Kidney (tissue), 14 donors: ENCODE data around the gene CDH2. TPM values are rescaled to one million over a fixed set of nuclear protein-coding genes. Genes with fewer than 3 reads are reported as not detected.
"Not testable (repeated sequence)": the region's sequence is repeated elsewhere in the genome, so short reads cannot be mapped to it uniquely, and the experiment has no call there.

Source experiments
- DNase-seq, 5 donors: peaks; one replicate each; pipeline ENCODE4 v3.0.0-alpha.2; 2013 to 2020
- FAIRE-seq: peaks from 2 replicates; lab custom pipeline; 2012; peaks lifted over from hg19 to GRCh38; lab: Jason Lieb, UNC
- H3K27ac ChIP-seq, 2 donors: one replicate each; pipeline ENCODE4 v1.7.0; 2013; ENCODE audit warnings: low read depth in 2 of 2, low read length in 2 of 2, inconsistent platforms in 1 of 2
- H3K27me3 ChIP-seq: one replicate; pipeline ENCODE4 v1.7.1; 2013; ENCODE audit warnings: low read length, inconsistent platforms; ENCODE audit not compliant: control insufficient read depth, insufficient read depth
- H3K36me3 ChIP-seq, 3 donors: one replicate each; pipeline versions ENCODE4 v1.7.0 to v1.7.1; 2013; ENCODE audit warnings: low read length in 3 of 3, control low read depth in 1 of 3, inconsistent platforms in 1 of 3; ENCODE audit not compliant: insufficient read depth in 3 of 3, control insufficient read depth in 2 of 3
- H3K4me1 ChIP-seq, 3 donors: one replicate each; pipeline versions ENCODE4 v1.7.0 to v1.7.1; 2013; ENCODE audit warnings: low read length in 3 of 3, inconsistent platforms in 1 of 3, low read depth in 1 of 3; ENCODE audit not compliant: control insufficient read depth in 2 of 3, insufficient read depth in 2 of 3
- H3K4me3 ChIP-seq, 3 donors: one replicate each; pipeline versions ENCODE4 v1.7.0 to v1.8.1; 2013; ENCODE audit warnings: low read length in 3 of 3, control low read depth in 1 of 3, inconsistent platforms in 1 of 3
- H3K9ac ChIP-seq, 3 donors: one replicate each; pipeline versions ENCODE4 v1.7.0 to v1.7.1; 2013; ENCODE audit warnings: low read length in 3 of 3, control low read depth in 1 of 3, inconsistent platforms in 1 of 3
- H3K9me3 ChIP-seq, 3 donors: one replicate each; pipeline versions ENCODE4 v1.7.0 to v1.7.1; 2013; ENCODE audit warnings: low read length in 3 of 3, control low read depth in 1 of 3, inconsistent platforms in 1 of 3; ENCODE audit not compliant: control insufficient read depth in 2 of 3, insufficient read depth in 1 of 3
- intact Hi-C: fragments of 100-400 bp; cut with DNase I; formaldehyde crosslinking; loops from one replicate; pipeline ENCODE4 v1.11.1; 2022
- polyA plus RNA-seq: library from polyadenylated mRNA; stranded (reverse); fragments of 350-450 nt; fragmentation: Illumina TruSeq; extraction: RNeasy Lipid Tissue Mini Kit (QIAGEN cat#74804); gene quantifications from one replicate; pipeline ENCODE4 v1.2.3, GENCODE V29; 2014; ENCODE audit warnings: low read depth, low replicate concordance; ENCODE audit not compliant: insufficient read depth
- total RNA-seq: library from RNA; stranded (reverse); fragmentation: NEBNext Ultra II Directional; extraction: Animal tissue kit (Norgen Biotek cat#: 25700); gene quantifications from one replicate; pipeline ENCODE4 v1.2.1, GENCODE V29; 2021
- TF ChIP-seq, protein P1 (sequence below): IDR thresholded peaks from 3 replicates; pipeline ENCODE4 v1.5.1; 2012; ENCODE audit warnings: mild to moderate bottlenecking, moderate library complexity, borderline replicate concordance; ENCODE audit not compliant: insufficient read depth; ENCODE audit errors: extremely low read depth
- donor health status: control.
- donor health status: control.
- donor health status: control.
- donor health status: control.
- donor health status: control.
- donor health status: DM: yes; HTN: yes; CAD: no.
- donor health status: Normal renal cell carcinoma (clear cell type).

The CDH2 gene
- total and polyA plus RNA-seq, 2 donors from 2014 or later: 6.3 to 29.6 TPM

- Histone ChIP-seq H3K36me3 (no peaks in the 10 kb centered on the region), H3K9ac (no peak overlapping the region), H3K4me3 (no peak overlapping the region), H3K27me3 (no peaks in the 10 kb centered on the region), H3K27ac (no peak overlapping the region), H3K9me3 (no peaks in the 10 kb centered on the region), H3K4me1 (no peaks in the 10 kb centered on the region)
- TF ChIP-seq, protein P1, sequence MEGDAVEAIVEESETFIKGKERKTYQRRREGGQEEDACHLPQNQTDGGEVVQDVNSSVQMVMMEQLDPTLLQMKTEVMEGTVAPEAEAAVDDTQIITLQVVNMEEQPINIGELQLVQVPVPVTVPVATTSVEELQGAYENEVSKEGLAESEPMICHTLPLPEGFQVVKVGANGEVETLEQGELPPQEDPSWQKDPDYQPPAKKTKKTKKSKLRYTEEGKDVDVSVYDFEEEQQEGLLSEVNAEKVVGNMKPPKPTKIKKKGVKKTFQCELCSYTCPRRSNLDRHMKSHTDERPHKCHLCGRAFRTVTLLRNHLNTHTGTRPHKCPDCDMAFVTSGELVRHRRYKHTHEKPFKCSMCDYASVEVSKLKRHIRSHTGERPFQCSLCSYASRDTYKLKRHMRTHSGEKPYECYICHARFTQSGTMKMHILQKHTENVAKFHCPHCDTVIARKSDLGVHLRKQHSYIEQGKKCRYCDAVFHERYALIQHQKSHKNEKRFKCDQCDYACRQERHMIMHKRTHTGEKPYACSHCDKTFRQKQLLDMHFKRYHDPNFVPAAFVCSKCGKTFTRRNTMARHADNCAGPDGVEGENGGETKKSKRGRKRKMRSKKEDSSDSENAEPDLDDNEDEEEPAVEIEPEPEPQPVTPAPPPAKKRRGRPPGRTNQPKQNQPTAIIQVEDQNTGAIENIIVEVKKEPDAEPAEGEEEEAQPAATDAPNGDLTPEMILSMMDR: no peak
- DNase-seq (peak in 4 of 5 donors; percentile 9 to 42 (median 33)), FAIRE-seq (no peak)
- intact Hi-C loops: no loop called here
Measured at GRCh38 chr18:27921904-27922751, 254.8 kb downstream of the CDH2 start.

DNA sequence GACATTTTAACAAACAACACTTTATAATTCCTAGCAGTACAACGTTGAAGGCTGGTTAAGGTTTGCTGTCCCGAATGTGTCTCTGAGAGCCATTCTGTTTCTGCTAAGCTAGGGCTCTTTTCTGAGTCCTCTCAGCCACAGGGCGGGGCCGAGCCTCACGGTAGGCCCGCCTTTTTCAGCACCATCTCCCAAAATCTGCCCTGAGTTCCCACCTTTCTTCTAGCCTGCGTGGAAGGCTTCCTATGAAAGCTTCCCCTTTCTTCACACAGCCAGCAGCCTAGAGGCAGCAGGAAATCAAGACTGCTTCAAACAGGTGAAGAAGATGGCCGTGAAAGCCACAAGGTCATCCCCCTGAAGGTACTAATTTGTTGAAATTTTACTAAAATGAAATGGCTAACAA is 255.5 kb downstream of the CDH2 start:
- TF ChIP-seq, protein P1: no peak
- Histone ChIP-seq H3K27me3 (no peaks in the 10 kb centered on the region), H3K9ac (no peak overlapping the region), H3K4me1 (no peaks in the 10 kb centered on the region), H3K36me3 (no peaks in the 10 kb centered on the region), H3K27ac (no peak overlapping the region), H3K9me3 (no peaks in the 10 kb centered on the region), H3K4me3 (no peak overlapping the region)
- DNase-seq: no peak
- no peak for FAIRE-seq
- intact Hi-C loops: no loop called here

GRCh38 chr18:27920836-27921235 is 256.1 kb downstream of the CDH2 start:
- intact Hi-C loops: no loop called here
- Histone ChIP-seq H3K27me3 (no peaks in the 10 kb centered on the region), H3K4me1 (no peaks in the 10 kb centered on the region), H3K9me3 (no peaks in the 10 kb centered on the region), H3K4me3 (no peak overlapping the region), H3K27ac (no peak overlapping the region), H3K36me3 (no peaks in the 10 kb centered on the region), H3K9ac (no peak overlapping the region)
- no peak for FAIRE-seq
- no peak for DNase-seq
- TF ChIP-seq, protein P1: no peak

GRCh38 chr18:27906189-27906588 is 270.7 kb downstream of the CDH2 start:
- H3K4me3 ChIP-seq, H3K4me1 ChIP-seq, H3K27ac ChIP-seq, FAIRE-seq, DNase-seq, H3K27me3 ChIP-seq, H3K36me3 ChIP-seq, H3K9ac ChIP-seq, intact Hi-C loops: not testable (repeated sequence)
- H3K9me3 ChIP-seq: peaks cover 0 to 16% (median 0%) of the 10 kb centered on the region in 3 donors
